Stimulated activated naive CD4-positive, alpha-beta T cell (primary cell): ENCODE data around the gene ZCCHC24.

Source experiments
- DNase-seq, 6 experiments: peaks; one replicate each; lab custom pipeline; 2025; lab: John Stamatoyannopoulos, UW

The ZCCHC24 gene

DNA sequence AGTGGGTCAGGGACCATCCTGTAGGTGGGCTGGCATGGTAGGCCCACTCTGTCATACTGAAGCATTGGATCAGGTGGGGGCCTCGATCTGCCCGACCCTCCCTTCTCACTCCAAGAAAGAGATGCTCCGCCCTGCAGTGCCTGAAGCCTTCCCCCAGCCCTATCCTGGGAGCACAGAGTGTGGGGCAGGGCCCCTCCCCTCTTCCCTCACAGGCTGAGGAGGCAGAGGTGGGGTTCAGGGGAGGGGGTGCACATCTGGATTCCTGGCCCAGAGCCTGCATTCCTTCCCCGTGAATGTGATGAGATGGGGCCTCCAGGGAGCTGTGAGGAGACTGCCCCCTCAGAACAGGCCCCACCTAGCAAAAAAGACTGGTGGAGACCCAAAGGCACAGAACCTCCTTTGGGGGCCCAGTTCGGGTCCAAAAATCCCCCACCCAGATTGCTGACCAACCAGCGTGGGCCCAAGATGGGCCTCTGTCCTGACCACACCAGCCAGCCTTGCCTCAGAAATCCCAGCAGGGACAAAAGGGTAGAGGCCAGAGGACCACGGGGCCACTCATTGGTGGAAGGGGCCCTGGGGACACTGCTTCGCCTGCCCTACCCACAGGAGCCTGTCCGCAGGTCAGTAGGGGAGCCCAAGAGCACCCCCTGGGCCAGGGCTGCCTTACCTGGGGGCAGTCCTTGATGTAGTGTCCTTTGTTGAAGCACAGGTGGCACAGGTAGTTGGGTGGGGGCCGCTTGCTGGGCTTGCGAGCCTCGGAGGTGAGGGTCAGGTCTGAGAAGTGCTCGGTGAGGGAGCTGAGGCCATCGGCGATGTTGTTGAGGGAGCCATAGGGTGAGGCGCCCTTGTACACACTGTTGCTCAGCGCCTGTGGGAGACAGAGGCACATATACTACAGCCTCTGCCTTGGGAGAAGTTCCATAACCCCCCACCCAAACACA is 13.3 kb downstream of the ZCCHC24 start:
- no peak for DNase-seq

DNA sequence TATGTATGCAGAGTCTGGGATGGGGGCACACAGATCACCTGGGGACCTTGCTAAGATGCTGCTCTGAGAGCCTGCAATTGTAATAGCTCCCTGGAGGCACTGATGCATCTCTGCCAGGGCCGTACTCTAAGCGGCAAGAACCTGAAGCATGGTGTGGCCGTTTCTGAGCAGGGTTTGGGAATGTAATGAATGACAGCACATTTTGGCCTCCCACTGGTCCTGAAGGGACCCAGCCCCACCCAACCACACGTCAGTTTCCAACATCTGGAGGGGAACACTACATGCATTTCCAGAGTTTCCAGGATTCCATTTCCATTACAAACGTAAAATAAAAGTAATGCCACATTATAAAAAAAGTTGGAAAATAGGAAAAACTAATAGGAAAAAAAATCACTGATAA is 14.0 kb downstream of the ZCCHC24 start:
- DNase-seq = no peak

DNA sequence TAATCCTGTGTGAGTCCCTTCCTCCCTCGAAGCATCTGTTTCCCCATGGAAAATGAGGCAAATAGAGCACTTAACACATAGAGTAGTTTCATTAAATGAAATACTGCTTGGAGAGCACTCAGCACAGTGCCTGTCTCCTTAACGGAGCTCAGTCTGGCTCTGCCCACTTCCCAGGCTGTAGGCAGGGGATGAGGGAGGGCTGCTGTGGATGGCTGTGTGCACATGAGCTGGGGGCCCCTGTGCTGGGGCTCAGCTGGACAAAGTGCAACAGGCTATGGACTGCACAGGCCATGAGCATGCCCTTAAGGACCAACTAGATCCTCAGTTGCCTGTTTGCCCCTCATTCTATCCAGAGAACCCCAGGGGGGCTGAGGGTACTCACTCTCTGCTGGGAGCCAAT is 14.5 kb downstream of the ZCCHC24 start:
- no peak for DNase-seq

DNA sequence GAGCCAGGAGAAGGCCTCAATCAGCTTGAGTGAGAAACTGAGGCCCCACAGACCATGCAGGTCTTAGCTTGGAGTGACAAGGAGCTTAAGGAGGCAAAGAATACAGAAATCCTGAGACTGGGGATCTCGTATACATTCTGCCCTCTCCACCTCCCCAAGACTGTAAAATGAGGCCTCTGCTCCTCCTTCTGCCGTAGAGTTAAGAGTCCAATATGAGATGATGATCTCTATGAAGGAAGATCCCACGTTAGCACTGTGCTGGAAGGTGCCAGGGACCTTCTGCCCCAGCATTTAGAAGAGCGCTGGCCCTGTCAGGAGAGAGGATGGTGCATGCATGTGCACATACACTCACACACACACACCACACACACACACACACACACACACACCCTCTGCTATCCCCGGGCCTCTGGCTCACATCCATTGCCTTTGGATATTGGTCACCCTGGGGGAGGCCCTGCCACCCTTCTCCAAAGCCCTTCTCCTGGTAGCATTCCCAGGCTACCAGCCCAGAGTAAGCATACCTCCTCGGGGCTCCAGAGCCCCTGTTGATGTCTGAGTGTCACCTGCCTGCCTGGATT is 15.0 kb downstream of the ZCCHC24 start:
- DNase-seq = no peak

DNA sequence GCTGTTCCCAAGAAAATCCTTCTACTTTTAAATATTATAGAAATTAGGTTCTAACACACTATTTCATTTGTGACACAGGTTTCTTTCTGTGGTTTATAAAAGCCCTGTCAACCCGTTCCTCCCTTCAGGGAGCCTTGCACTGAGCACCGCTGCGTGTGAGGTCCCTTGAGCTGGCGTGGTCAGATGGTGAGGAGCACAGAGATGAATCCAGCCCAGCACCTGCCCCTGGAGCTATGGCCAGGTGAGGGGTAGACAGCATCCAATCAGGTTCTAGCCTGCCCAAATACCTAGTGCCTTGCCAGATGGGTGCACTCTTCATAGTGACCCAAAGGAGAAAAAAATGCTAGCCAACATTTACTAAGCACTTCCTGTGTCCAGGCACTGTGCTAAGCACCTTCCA is 15.7 kb downstream of the ZCCHC24 start:
- DNase-seq = no peak

DNA sequence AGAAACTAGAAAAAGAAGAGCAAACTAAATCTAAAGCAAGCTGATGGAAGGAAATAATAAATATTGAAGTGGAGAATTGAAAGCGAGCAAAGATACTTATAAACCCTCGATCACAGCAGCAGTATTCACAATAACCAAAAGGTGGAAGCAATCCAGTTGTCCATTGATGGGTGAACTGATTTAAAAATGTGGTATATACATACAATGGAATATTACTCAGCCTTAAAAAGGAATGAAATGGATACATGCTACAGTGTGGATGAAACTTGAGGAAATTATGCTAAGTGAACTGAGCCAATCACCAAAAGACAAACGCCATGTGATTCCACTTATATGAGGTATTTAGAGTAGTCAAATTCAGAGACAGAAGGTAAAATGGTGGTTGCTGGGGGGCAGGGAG is 17.5 kb downstream of the ZCCHC24 start:
- DNase-seq = no peak

DNA sequence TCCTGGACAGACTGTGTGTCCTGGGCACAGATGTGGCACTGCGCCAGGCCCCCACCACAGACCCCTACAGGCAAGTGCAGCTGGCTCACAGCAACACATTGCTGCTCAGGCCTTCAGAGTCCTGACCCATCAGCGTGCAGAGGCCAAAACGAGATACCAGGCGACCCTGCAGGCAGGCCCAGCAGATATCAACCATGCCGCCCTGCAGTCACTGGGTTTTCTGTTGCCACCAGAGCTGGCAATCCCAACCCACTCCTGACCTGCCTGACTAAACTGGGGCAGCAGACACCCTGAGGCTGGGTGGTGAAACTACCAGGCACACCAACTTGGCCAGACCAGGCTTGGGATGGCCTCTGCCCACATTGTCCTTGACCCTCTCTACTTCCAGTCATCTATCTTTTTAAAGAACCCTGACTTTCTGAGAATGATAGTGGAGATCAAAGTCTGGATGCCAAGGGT is 20.3 kb downstream of the ZCCHC24 start:
- DNase-seq = no peak

DNA sequence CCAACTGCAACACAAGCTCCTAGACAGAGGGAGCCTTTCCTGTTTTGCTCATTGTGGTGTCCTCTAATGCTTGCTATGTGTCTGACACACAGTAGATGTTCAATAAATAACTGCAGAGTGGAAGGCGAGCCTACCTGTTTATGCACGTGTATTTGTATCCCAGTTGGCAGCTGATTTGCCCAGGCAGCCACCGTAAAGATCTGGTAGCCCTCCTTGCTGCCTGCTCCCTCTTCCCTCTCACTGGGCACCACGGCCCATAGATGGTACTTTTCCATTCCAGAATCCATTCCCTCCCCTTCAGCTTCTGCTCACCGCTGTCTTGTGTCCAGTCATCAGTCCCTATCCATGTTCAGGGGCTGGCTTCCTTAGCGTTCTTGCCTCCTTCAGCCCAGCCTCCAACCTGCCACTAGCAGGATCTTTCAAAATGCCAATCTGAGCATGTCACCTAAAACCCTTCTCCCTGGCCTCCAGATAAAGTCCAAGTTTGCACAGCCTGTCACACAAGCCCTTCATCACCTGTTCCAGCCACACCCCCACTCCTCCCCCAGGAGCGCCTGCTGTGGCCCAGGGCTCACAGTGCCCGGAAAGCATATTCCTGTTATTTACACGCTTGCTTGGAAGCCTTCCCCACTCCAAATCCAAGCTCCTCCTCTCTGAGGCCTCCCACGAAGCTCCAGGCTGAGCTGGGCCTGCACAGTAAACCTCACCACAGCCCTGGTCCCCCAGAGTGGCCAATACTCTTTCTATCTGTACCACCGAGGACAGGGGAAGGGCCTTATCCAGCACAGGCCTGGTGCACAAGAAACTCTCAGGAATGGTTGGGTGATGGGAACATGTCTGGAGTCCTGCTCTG is 21.0 kb downstream of the ZCCHC24 start:
- DNase-seq = no peak

DNA sequence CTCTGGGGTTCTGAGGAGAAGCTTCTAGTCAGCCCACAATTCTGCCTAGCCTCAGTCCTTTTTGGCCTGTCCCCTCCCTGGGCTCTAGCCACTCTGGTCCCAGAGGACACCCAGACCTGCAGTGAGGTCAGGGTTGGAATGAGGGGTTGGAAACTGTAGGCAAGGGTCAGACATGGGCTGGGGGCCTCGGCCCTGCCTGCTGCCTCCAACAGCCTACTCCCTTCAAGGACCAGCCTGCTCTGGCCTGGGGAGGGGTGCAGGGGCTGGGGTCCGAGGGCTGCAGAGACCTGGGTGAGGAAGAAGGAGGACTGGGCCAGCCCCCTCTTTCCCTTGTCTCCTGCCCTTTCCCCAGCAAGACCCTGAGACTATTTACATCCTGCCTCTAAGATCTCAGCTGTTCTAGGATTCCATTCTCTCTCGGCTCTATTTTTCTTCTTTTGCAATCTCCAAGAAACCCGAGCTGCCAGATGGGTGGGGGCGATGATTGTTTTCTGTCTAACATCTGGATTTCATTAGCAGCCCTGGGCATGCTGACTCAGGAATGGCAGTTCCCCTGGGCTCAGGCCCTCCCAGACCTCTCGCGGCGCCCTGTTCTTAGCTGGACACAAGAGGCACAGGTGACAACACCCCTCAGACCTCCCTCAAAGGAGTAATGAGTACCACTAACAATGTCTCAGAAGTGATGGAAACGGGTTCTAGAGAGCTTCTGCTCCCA is 23.1 kb downstream of the ZCCHC24 start:
- DNase-seq = no peak

DNA sequence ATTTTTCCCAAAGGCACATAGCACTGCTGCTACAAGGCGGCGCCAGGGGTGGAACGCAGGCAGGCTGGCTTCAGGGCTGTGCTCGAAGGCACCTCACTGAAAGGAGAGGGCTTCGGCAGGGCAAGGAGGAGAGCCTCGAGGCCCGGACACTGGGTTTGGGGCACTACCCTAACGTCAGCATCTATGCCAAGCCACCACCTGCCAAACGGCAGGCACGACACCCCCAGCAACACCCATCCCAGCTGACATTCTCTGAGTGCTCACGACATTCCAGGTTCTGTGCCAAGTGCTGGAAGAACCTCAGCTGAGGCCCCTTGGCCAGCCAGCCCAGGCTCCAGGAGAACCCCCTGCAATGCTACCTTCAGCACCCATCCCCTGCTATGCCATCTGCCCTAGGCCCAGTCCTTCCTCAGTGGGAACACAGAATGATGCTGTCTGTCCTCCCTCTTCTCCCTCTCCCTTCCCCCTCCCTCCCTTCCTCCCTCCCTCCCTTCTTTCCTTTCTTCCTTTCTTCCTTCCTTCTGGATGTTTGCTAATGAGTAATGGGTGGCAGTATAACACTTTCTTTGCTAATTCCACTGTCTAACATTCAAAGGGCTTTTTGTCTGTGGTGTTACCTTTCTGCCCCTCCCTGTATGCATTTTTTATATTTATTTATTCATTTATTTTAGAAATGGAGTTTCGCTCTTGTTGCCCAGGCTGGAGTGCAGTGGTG is 24.3 kb downstream of the ZCCHC24 start:
- no peak for DNase-seq

DNA sequence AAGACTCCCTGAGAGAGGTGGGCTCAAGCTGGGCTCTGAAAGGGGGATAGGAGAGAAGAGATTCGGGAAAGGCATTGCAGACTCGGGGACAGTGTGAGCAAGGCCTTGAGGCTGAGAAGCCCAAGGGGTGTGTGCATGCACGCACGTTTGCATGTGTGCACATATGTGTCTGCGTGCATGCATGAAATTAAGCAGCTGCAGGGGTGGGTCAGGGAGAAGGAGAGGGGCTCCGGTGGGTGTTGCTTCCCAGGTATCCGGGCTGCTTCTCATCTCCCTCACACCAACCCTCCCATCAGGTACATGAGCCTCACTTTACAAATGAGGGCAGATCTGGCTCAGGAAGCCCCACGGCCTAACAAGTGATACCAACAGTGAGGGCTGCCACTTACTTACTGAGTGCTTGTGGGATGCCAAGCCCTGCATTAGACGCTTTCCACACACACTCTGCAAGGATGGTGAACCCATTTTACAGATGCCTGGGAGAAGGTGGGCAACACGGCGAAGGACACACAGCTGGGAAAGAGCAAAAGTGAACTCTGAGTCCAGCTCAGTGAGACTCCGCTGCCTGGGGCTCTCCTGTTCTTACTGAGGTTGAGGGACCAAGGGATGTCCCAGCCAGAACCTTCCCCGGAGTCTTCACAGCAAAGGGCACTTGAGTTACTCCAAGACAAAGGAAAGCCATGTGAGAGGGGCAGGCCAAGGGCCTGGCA is 26.4 kb downstream of the ZCCHC24 start:
- no peak for DNase-seq

DNA sequence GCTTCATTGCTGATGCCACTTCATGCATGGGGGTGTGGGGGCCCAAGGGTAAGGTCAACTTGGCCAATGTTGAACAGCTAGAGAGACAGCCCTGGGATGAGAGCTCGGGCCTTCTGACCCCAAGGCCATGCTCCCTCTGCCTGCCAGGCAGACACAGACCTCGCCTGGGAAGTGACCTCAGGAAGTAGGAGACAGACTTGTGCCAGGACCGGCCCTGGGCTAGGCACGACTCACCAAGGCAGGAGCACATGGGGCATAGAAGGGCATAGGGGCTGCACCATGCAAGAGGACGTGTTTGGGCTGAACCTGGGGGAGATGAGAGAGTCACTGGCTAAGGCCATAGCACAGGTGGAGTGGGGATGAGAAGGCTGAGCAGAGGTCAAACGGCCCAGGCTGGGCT is 27.1 kb downstream of the ZCCHC24 start:
- DNase-seq = no peak

DNA sequence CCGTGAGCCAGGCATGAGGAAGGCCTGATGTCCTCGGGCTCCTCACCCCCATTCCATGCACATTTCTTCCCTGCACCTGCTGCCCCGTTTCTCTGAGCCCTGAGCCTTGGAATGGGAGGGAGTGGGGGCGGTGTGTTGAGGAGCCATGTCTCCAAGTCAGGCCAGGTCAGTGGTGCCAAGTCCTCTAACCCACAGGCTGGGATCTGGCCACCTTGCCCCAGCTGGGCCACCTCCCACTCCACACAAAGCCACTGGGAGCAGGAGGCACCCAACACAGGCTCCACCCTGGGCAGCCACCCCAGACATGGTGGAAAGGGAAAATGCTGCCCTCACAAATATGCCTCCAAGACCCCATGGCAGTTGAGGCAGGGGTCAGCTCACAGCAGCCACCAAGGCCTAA is 27.7 kb downstream of the ZCCHC24 start:
- DNase-seq = no peak

DNA sequence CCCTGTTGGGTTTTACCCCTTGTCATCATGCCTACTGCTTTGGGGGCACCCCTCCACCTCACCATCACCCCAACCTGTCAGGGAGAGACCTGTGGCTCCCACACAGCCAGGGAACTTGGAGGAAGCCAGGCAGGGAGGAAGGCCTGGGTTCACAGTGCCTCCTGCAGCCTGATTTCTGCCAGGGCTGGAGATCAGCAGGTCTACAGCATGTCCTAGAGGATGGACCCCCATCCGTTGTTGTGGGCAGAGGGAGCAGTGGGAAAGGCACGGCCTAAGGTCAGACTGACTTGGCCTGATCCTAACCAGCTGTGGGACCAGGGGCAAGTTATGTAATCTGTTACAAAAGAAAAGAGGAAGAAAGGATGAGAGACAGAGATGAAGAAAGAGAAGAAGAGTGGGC is 28.2 kb downstream of the ZCCHC24 start:
- no peak for DNase-seq

DNA sequence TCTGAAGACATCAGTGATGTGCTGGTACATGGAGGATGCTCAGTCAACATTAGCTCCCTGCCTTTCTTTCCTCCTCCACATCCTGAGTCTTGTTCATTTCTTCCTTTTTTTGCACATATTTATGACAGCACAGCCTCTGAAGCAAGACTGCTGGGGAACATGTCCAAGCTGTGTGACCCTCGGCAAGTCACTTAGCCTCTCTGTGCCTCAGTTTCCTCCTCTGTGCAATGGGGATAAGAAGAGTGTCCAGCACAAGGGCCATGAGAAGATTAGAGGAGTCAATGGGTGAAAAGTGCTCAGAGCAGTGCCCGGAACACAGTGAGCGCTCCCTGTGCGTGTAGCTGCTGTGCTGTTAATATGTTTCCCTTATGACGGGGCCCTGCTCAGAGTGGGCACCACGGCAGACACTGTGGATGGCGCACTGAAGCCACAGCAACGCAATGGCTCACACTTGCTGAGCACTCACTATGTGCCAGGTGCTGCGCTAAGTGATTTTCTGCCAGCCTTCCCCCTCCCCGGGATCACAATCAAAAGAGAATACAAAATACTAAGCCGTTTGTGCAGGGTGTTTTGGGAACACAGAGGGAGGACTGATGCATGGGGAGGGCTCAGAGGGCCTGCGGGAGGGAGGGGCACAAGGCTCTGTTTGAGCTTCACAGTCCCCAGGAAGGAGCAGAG is 28.7 kb downstream of the ZCCHC24 start:
- no peak for DNase-seq

DNA sequence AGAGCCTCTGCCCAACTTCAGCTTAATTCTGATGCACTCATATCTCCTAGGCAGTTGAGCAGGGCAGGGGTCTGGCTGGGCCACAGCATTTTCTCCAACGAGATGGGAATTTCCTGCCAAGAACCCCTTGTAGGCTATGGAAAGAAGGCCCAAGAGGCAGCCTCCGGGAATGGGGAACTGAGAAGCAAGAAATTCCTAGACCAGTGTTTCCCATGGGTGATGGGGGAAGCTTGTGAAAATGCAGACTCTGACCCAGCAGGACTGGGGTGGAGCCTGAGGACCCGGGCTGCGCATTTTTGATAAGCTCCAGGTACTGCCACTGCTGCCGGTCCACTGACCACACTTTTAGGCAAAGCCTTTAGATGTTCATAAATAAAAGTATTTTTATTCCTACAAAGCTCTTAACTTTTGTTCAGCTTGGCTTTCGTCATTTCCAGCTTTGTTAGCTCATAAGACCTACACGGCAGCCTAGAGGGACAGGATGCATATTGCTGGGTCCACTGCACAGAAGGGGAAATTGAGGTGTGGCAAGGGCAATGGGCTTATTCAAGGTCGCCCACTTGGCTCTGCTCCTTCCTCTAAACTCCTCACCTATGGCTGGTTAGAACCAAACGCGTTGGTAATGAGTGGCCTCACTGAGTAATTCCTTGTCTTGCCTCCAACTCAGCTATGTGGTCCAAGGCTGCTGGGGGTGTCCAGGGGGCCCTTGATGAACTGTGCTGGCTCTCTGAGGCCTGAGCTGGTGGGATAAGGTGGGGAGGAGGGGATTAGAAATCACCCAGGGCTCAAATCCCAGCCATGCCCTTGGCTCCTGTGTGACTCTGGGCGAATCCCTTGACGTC is 29.5 kb downstream of the ZCCHC24 start:
- no peak for DNase-seq

DNA sequence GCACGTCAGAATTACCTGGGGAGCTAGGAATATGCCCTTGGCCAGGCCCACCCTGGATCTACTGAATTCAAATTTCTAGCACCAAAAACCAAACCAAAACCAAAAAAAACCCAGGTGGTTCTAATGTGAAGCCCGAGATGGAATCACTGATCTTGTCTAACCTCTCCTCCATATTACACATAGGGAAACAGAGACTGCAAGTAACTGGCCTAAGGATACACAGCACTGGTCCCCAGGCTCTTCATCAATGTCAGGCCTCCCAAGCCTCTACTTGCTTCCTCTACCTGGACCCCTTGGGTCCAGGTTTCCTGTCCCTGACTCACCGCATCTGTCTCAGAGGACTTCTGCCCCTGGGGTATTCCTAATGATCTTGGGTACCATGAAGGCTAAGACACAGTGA is 30.7 kb downstream of the ZCCHC24 start:
- no peak for DNase-seq

DNA sequence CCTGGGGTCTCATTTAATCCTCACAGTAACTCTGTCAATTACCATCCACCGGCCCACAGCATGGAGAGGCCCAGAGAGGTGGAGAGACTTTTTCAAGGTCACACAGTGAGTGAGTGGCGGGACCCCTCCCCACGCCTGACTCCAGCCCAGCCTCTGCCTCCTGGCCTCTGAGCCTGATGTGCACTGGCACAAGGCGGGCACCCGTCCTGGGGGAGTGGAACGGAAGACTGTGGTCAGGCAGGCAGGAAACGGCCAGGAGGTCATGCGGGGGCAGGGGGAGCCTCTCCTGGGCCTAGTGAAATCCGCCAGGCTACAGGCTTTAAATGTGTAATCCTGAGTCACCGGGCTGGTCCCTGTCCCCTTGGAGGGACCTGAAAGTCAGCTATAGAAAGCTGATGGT is 32.2 kb downstream of the ZCCHC24 start:
- no peak for DNase-seq

DNA sequence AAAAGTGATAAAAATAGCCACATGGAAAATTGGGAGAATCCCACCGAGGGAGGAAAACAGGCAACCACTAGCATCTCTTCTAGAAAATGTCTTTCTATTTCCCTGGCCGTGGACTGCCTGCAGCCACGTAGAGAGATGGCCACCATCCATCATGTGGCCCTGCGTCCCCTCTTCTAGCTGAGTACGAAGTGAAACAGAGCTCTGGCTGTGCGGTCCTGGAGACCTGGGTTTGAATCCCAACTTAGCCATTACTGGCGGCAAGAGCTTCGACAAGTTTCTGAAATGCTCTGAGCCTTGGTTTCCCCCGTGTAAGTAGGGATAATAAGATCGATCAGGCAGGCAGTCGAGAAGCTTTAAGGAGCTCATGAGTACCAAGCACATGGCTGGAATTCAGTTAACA is 32.9 kb downstream of the ZCCHC24 start:
- DNase-seq = no peak
